Neural cell (in vitro differentiated cells): ENCODE data around the gene SETD5. TPM values are rescaled to one million over a fixed set of nuclear protein-coding genes. Genes with fewer than 3 reads are reported as not detected.

Experiments
- H2AFZ ChIP-seq: fragments of 200-600, 300-800 bp; sonication (generic), shearing (Covaris generic); 2 replicates; pipeline ENCODE4 v1.6.0; 2014; ENCODE audit warnings: low read depth, mild to moderate bottlenecking, antibody characterized with exemption, low read length, moderate library complexity
- H3F3A ChIP-seq: fragments of 200-600 bp; shearing (Covaris generic); 2 replicates; pipeline ENCODE4 v1.6.1; 2016; ENCODE audit warnings: mild to moderate bottlenecking, moderate library complexity, mixed read lengths, antibody characterized with exemption, low read length; ENCODE audit not compliant: insufficient read depth, poor library complexity, severe bottlenecking
- H3K27ac ChIP-seq: fragments of 200-600, 300-800 bp; sonication (generic), shearing (Covaris generic); 2 replicates; pipeline ENCODE4 v1.5.1; 2014; ENCODE audit warnings: mild to moderate bottlenecking, low read length, moderate library complexity
- H3K27me3 ChIP-seq: fragments of 300-800, 200-600 bp; sonication (generic), shearing (Covaris generic); 2 replicates; pipeline ENCODE4 v1.6.0; 2014; ENCODE audit warnings: mild to moderate bottlenecking, low read depth, low read length, moderate library complexity; ENCODE audit not compliant: insufficient read depth
- H3K36me3 ChIP-seq: fragments of 300-800, 200-600 bp; sonication (generic), shearing (Covaris generic); 2 replicates; pipeline ENCODE4 v1.5.1; 2014; ENCODE audit warnings: mild to moderate bottlenecking, antibody characterized with exemption, low read length, moderate library complexity; ENCODE audit not compliant: insufficient read depth
- H3K4me2 ChIP-seq: fragments of 300-800, 200-600 bp; sonication (generic), shearing (Covaris generic); 2 replicates; pipeline ENCODE4 v1.6.0; 2014; ENCODE audit warnings: mild to moderate bottlenecking, low read length
- H3K4me3 ChIP-seq: fragments of 300-800, 200-600 bp; sonication (generic), shearing (Covaris generic); 2 replicates; pipeline ENCODE4 v1.5.1; 2014; ENCODE audit warnings: mild to moderate bottlenecking, low read length, moderate library complexity
- H3K79me2 ChIP-seq: fragments of 200-600 bp; shearing (Covaris generic); replicated peaks from 2 replicates; pipeline ENCODE4 v1.6.0; 2014; ENCODE audit warnings: mild to moderate bottlenecking, low read length, moderate library complexity; ENCODE audit not compliant: insufficient read depth
- H3K9ac ChIP-seq: fragments of 300-800, 200-600 bp; sonication (generic), shearing (Covaris generic); 2 replicates; pipeline ENCODE4 v1.6.1; 2016; ENCODE audit warnings: mild to moderate bottlenecking, low read length, mixed read lengths
- H3K9me2 ChIP-seq: fragments of 200-600 bp; shearing (Covaris generic); 2 replicates; pipeline ENCODE4 v1.6.1; 2016; ENCODE audit warnings: mild to moderate bottlenecking, low read length, mixed read lengths; ENCODE audit not compliant: insufficient read depth
- H3K9me3 ChIP-seq: fragments of 200-600, 300-800 bp; sonication (generic), shearing (Covaris generic); 2 replicates; pipeline ENCODE4 v1.6.1; 2016; ENCODE audit warnings: mild to moderate bottlenecking, mixed run types, low read length, moderate library complexity, mixed read lengths
- H4K20me1 ChIP-seq: fragments of 200-600 bp; shearing (Covaris generic); 2 replicates; pipeline ENCODE4 v1.6.1; 2016; ENCODE audit warnings: mild to moderate bottlenecking, mixed run types; ENCODE audit not compliant: insufficient read depth
- EP300 ChIP-seq: fragments of 450-650 bp; conservative IDR thresholded peaks from 2 replicates; pipeline ENCODE4 v1.6.1; 2014; ENCODE audit warnings: antibody characterized with exemption, mild to moderate bottlenecking, moderate library complexity; ENCODE audit not compliant: poor library complexity, severe bottlenecking
- EZH2 ChIP-seq: fragments of 200-600, 300-800 bp; shearing (Covaris generic), sonication (generic); IDR thresholded peaks from 2 replicates; pipeline ENCODE4 v1.6.1; 2014; ENCODE audit warnings: antibody characterized with exemption, low read length, borderline replicate concordance, mild to moderate bottlenecking; ENCODE audit not compliant: insufficient read depth, poor library complexity, severe bottlenecking
- POLR2AphosphoS5 ChIP-seq: IDR thresholded peaks from 2 replicates; pipeline ENCODE4 v1.6.1; 2012
- RAD21 ChIP-seq: fragments of 450-650 bp; conservative IDR thresholded peaks from 2 replicates; pipeline ENCODE4 v1.6.1; 2014; ENCODE audit warnings: antibody characterized with exemption, mild to moderate bottlenecking, moderate library complexity
- REST ChIP-seq: IDR thresholded peaks from 2 replicates; pipeline ENCODE4 v1.6.1; 2012; ENCODE audit warnings: borderline replicate concordance
- SMC3 ChIP-seq: fragments of 450-650 bp; conservative IDR thresholded peaks from 2 replicates; pipeline ENCODE4 v1.6.1; 2014; ENCODE audit warnings: antibody characterized with exemption, mild to moderate bottlenecking, moderate library complexity; ENCODE audit not compliant: poor library complexity
- TAF1 ChIP-seq: IDR thresholded peaks from 2 replicates; pipeline ENCODE4 v1.6.1; 2012; ENCODE audit warnings: low read depth
- polyA plus RNA-seq: library from polyadenylated mRNA; depleted of rRNA; stranded (reverse); fragments of >200 nt; gene quantifications from 2 replicates; pipeline ENCODE4 v1.2.3, GENCODE V29; 2014
- TF ChIP-seq, protein P1 (sequence below): fragments of 450-650 bp; IDR thresholded peaks from 2 replicates; pipeline ENCODE4 v1.5.1; 2014; ENCODE audit warnings: antibody characterized with exemption, mild to moderate bottlenecking, moderate library complexity; ENCODE audit not compliant: poor library complexity, severe bottlenecking

SETD5 gene
- polyA plus RNA-seq, 1 donor from 2014 or later: 38.0 TPM

GRCh38 chr3:9402410-9403228 is 5.2 kb downstream of the SETD5 start:
- peak overlapping the region; percentile 7 for H2AFZ ChIP-seq
- H3K9ac ChIP-seq: peak overlapping the region; percentile 97
- peaks cover 18% of the 10 kb centered on the region for H3F3A ChIP-seq
- H3K4me2 ChIP-seq: peak overlapping the region; percentile 94
- H3K36me3 ChIP-seq: no peaks in the 10 kb centered on the region
- no peak for TF ChIP-seq EZH2
- TF ChIP-seq REST: peak; percentile 81
- peak; percentile 78 for TF ChIP-seq EP300
- peak; percentile 77 for TF ChIP-seq TAF1
- no peak for TF ChIP-seq RAD21
- peak; percentile 22 for TF ChIP-seq SMC3
- TF ChIP-seq POLR2AphosphoS5: peak; percentile 88
- TF ChIP-seq, protein P1, sequence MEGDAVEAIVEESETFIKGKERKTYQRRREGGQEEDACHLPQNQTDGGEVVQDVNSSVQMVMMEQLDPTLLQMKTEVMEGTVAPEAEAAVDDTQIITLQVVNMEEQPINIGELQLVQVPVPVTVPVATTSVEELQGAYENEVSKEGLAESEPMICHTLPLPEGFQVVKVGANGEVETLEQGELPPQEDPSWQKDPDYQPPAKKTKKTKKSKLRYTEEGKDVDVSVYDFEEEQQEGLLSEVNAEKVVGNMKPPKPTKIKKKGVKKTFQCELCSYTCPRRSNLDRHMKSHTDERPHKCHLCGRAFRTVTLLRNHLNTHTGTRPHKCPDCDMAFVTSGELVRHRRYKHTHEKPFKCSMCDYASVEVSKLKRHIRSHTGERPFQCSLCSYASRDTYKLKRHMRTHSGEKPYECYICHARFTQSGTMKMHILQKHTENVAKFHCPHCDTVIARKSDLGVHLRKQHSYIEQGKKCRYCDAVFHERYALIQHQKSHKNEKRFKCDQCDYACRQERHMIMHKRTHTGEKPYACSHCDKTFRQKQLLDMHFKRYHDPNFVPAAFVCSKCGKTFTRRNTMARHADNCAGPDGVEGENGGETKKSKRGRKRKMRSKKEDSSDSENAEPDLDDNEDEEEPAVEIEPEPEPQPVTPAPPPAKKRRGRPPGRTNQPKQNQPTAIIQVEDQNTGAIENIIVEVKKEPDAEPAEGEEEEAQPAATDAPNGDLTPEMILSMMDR: no peak
- no peaks in the 10 kb centered on the region for H3K9me3 ChIP-seq
- H3K27me3 ChIP-seq: no peaks in the 10 kb centered on the region
- peaks cover 100% of the 10 kb centered on the region for H3K79me2 ChIP-seq
- H4K20me1 ChIP-seq: no peaks in the 10 kb centered on the region
- H3K9me2 ChIP-seq: no peaks in the 10 kb centered on the region
- peak overlapping the region; percentile 91 for H3K27ac ChIP-seq
- peak overlapping the region; percentile 86 for H3K4me3 ChIP-seq

DNA sequence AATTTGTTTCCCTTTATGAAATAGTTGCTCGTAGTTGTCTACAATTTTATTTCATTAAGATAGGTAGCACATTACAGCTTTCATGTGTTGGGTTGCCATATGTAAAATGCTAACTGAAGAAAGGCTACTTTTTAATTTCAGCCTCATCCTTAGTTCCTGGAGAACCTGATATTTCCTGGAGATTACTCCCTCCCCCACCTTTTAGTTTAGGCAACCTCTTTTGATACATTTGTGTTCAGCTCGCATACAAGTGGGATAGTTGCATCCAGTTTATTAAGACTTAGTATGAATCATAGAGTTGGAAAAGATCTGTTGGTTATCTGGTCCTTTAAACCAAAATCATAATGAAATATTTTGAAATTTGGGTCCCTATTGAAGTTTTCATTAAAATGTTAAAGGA is 6.0 kb downstream of the SETD5 start:
- H3K79me2 ChIP-seq: peaks cover 100% of the 10 kb centered on the region
- H2AFZ ChIP-seq: no peak overlapping the region
- peak overlapping the region; percentile 97 for H3K9ac ChIP-seq
- H3F3A ChIP-seq: peaks cover 18% of the 10 kb centered on the region
- no peaks in the 10 kb centered on the region for H3K9me2 ChIP-seq
- H3K27ac ChIP-seq: peak overlapping the region; percentile 91
- H4K20me1 ChIP-seq: no peaks in the 10 kb centered on the region
- peak overlapping the region; percentile 94 for H3K4me2 ChIP-seq
- H3K9me3 ChIP-seq: no peaks in the 10 kb centered on the region
- no peak for TF ChIP-seq POLR2AphosphoS5
- no peak for TF ChIP-seq EZH2
- TF ChIP-seq TAF1: no peak
- H3K27me3 ChIP-seq: no peaks in the 10 kb centered on the region
- H3K4me3 ChIP-seq: peak overlapping the region; percentile 86
- no peaks in the 10 kb centered on the region for H3K36me3 ChIP-seq
